MCF 10A (cell line): Measurements from ENCODE around the gene ZFYVE28. TPM values are rescaled to one million over a fixed set of nuclear protein-coding genes. Genes with fewer than 3 reads are reported as not detected.

Experiments
- BruUV-seq: library from RNA; stranded (reverse); fragments of 400-500 nt; replicated peaks from 2 replicates; lab custom pipeline; 2021; lab: Mats Ljungman, UMichigan
- CTCF ChIA-PET: fragments of 300-600 bp; sonication (Branson Sonifier 250); formaldehyde crosslinking; extraction: SDS; loops from one replicate; lab custom pipeline; 2021; ENCODE audit warnings: antibody characterized with exemption, inconsistent platforms; lab: Yijun Ruan, JAX
- POLR2A ChIA-PET: fragments of 300-600, 350-650 bp; sonication (Branson Sonifier 250); formaldehyde crosslinking; extraction: SDS; loops from one replicate; lab custom pipeline; 2020; ENCODE audit warnings: antibody characterized with exemption, inconsistent platforms; lab: Yijun Ruan, JAX
- DNase-seq: peaks from one replicate; pipeline ENCODE4 v3.0.0-alpha.2; 2018; ENCODE audit not compliant: unreplicated experiment
- H3K27ac Mint-ChIP-seq: one replicate; pipeline ENCODE4 v1.8.0; 2022; ENCODE audit warnings: mild to moderate bottlenecking, low read depth, mixed read lengths; ENCODE audit not compliant: unreplicated experiment
- H3K27me3 Mint-ChIP-seq: one replicate; pipeline ENCODE4 v1.8.0; 2022; ENCODE audit warnings: mixed read lengths; ENCODE audit not compliant: insufficient read depth, unreplicated experiment
- H3K36me3 Mint-ChIP-seq: one replicate; pipeline ENCODE4 v1.8.0; 2022; ENCODE audit warnings: mild to moderate bottlenecking, moderate library complexity, mixed read lengths; ENCODE audit not compliant: insufficient read depth, unreplicated experiment
- H3K4me1 Mint-ChIP-seq: one replicate; pipeline ENCODE4 v1.8.0; 2022; ENCODE audit warnings: mixed read lengths; ENCODE audit not compliant: insufficient read depth, unreplicated experiment
- H3K4me3 Mint-ChIP-seq: one replicate; pipeline ENCODE4 v1.8.0; 2022; ENCODE audit warnings: mild to moderate bottlenecking, moderate library complexity, mixed read lengths; ENCODE audit not compliant: unreplicated experiment
- H3K9me3 Mint-ChIP-seq: one replicate; pipeline ENCODE4 v1.8.0; 2022; ENCODE audit warnings: mixed read lengths; ENCODE audit not compliant: unreplicated experiment
- CTCF ChIP-seq: fragments of 200-600 bp; IDR thresholded peaks from one replicate; pipeline ENCODE4 v1.8.0; 2022; ENCODE audit warnings: antibody characterized with exemption, mild to moderate bottlenecking; ENCODE audit not compliant: unreplicated experiment
- intact Hi-C: fragments of 100-400 bp; cut with micrococcal nuclease; formaldehyde crosslinking; loops from 2 replicates; pipeline ENCODE4 v1.14.1; 2022
- total RNA-seq: library from RNA; stranded (reverse); gene quantifications from 2 replicates; pipeline ENCODE4 v1.2.3, GENCODE V29; 2022

The ZFYVE28 gene
- total RNA-seq, 1 experiment from 2014 or later = 1.6 TPM

- intact Hi-C loops = no loop called here
- ChIA-PET CTCF (interaction anchor here (1.0 kb wide), 1 partner anchor 9 kb away, joined by 3 read pairs; no protein-coding TSS in a partner anchor), POLR2A (interaction anchor here (0.7 kb wide), 1 partner anchor 176 kb away, joined by 3 read pairs; the partner anchor contains the start of gene MXD4)
- TF ChIP-seq CTCF = no peak
- Mint-ChIP-seq H3K36me3 (no peaks in the 10 kb centered on the region), H3K4me1 (no peaks in the 10 kb centered on the region), H3K9me3 (no peaks in the 10 kb centered on the region), H3K27me3 (peaks cover 15% of the 10 kb centered on the region), H3K27ac (no peak overlapping the region), H3K4me3 (no peak overlapping the region)
- BruUV-seq = no TSS peak
- no peak for DNase-seq
Measured at GRCh38 chr4:2437475-2438215, 19.2 kb upstream of the ZFYVE28 start.

GRCh38 chr4:2436761-2437474 is 18.5 kb upstream of the ZFYVE28 start:
- no peaks in the 10 kb centered on the region for H3K9me3 Mint-ChIP-seq
- ChIA-PET POLR2A (no interaction called here), CTCF (interaction anchor here (0.5 to 1.1 kb wide), 3 partner anchors 14 to 158 kb away, joined by 3 read pairs; no protein-coding TSS in a partner anchor)
- H3K36me3 Mint-ChIP-seq = no peaks in the 10 kb centered on the region
- no peak overlapping the region for H3K4me3 Mint-ChIP-seq
- H3K4me1 Mint-ChIP-seq = no peaks in the 10 kb centered on the region
- H3K27ac Mint-ChIP-seq = no peak overlapping the region
- no peak for DNase-seq
- no TSS peak for BruUV-seq
- peaks cover 15% of the 10 kb centered on the region for H3K27me3 Mint-ChIP-seq
- intact Hi-C loops = no loop called here
- TF ChIP-seq CTCF = no peak

- H3K4me3 Mint-ChIP-seq = no peak overlapping the region
- POLR2A ChIA-PET = no interaction called here
- intact Hi-C loops = no loop called here
- no TSS peak for BruUV-seq
- H3K27me3 Mint-ChIP-seq = peaks cover 15% of the 10 kb centered on the region
- no peak for DNase-seq
- TF ChIP-seq CTCF = no peak
- H3K4me1 Mint-ChIP-seq = no peaks in the 10 kb centered on the region
- H3K36me3 Mint-ChIP-seq = no peaks in the 10 kb centered on the region
- no peaks in the 10 kb centered on the region for H3K9me3 Mint-ChIP-seq
- CTCF ChIA-PET = interaction anchor here (0.5 to 1.1 kb wide), 3 partner anchors 15 to 157 kb away, joined by 3 read pairs; no protein-coding TSS in a partner anchor
- H3K27ac Mint-ChIP-seq = no peak overlapping the region
Measured at GRCh38 chr4:2436301-2436700, 17.9 kb upstream of the ZFYVE28 start.

GRCh38 chr4:2434420-2434819 is 16.0 kb upstream of the ZFYVE28 start:
- Mint-ChIP-seq H3K36me3 (no peaks in the 10 kb centered on the region), H3K27me3 (peaks cover 15% of the 10 kb centered on the region), H3K4me3 (no peak overlapping the region), H3K9me3 (no peaks in the 10 kb centered on the region), H3K4me1 (no peaks in the 10 kb centered on the region), H3K27ac (no peak overlapping the region)
- BruUV-seq = no TSS peak
- TF ChIP-seq CTCF = no peak
- intact Hi-C loops = no loop called here
- CTCF ChIA-PET = interaction anchor here (0.5 to 0.9 kb wide), 2 partner anchors 25 to 217 kb away, joined by 3 read pairs; no protein-coding TSS in a partner anchor
- POLR2A ChIA-PET = interaction anchor here (0.7 kb wide), 1 partner anchor 302 kb away, joined by 3 read pairs; no protein-coding TSS in a partner anchor
- no peak for DNase-seq
